ENCODE measurements around the gene NUMA1. TPM values are rescaled to one million over a fixed set of nuclear protein-coding genes. Genes with fewer than 3 reads are reported as not detected.

Gene NUMA1
- total RNA-seq, 1 donor from 2014 or later = 247 TPM

DNA sequence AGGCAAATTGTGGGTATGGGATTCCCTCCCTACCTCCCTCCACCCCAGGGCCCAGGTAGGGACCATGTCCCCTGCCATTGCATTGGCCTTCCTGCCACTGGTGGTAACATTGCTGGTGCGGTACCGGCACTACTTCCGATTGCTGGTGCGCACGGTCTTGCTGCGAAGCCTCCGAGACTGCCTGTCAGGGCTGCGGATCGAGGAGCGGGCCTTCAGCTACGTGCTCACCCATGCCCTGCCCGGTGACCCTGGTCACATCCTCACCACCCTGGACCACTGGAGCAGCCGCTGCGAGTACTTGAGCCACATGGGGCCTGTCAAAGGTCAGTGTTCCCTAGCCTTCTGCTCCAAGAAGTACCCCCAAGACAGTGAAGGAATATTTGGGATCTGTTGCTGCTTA lies 25.5 kb upstream of the NUMA1 start, which contains the start of gene TOMT:
Gene TOMT, plus strand, starts transcription at position 37 of the 400 bp plus-strand sequence. Its CDS starts 28 bp downstream, at position 65.
- no peaks in the 10 kb centered on the region for H3K9me3 Mint-ChIP-seq (ENCODE audit: unreplicated experiment)
- no peak within 1 kb of the TSS for H3K4me3 Mint-ChIP-seq (ENCODE audit: unreplicated experiment)
- DNase-seq (ENCODE audit: extremely low spot score, unreplicated experiment) = no peak
- peaks cover 28% of the 10 kb centered on the region for H3K4me1 Mint-ChIP-seq (ENCODE audit: unreplicated experiment)
- H3K36me3 Mint-ChIP-seq (ENCODE audit: unreplicated experiment) = peaks cover 3% of the 10 kb centered on the region
- H3K27me3 Mint-ChIP-seq (ENCODE audit: unreplicated experiment) = no peaks in the 10 kb centered on the region
- peak within 1 kb of the TSS; percentile 15 for H3K27ac Mint-ChIP-seq (ENCODE audit: unreplicated experiment)
- TF ChIP-seq, protein P1, sequence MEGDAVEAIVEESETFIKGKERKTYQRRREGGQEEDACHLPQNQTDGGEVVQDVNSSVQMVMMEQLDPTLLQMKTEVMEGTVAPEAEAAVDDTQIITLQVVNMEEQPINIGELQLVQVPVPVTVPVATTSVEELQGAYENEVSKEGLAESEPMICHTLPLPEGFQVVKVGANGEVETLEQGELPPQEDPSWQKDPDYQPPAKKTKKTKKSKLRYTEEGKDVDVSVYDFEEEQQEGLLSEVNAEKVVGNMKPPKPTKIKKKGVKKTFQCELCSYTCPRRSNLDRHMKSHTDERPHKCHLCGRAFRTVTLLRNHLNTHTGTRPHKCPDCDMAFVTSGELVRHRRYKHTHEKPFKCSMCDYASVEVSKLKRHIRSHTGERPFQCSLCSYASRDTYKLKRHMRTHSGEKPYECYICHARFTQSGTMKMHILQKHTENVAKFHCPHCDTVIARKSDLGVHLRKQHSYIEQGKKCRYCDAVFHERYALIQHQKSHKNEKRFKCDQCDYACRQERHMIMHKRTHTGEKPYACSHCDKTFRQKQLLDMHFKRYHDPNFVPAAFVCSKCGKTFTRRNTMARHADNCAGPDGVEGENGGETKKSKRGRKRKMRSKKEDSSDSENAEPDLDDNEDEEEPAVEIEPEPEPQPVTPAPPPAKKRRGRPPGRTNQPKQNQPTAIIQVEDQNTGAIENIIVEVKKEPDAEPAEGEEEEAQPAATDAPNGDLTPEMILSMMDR (IDR thresholded peaks at IDR 0.05) = no peak

DNA sequence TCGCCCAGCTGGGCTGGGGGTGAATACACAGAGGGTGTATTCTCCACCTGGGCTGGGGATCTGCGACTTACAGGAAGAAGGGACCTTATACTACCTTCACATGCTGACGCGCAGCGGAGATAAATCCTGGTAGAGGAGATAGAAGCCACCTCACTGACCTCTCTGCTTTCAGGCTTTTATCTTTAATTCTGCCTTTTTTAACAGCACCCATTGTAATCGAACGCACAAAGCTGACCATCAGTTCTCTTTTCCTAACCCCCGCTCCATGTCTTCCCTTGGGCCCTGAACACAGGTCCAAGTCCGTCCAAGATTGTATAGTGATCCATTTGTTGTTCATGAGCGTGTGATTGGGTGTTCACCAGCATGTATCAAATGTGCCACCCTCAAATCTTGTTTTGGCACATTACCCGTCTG lies 23.4 kb upstream of the NUMA1 start:
- TF ChIP-seq, protein P1 (IDR thresholded peaks at IDR 0.05) = no peak
- Mint-ChIP-seq H3K27ac (ENCODE audit: unreplicated experiment) (peak overlapping the region; percentile 88), H3K36me3 (ENCODE audit: unreplicated experiment) (peaks cover 6% of the 10 kb centered on the region), H3K27me3 (ENCODE audit: unreplicated experiment) (no peaks in the 10 kb centered on the region), H3K4me1 (ENCODE audit: unreplicated experiment) (peaks cover 33% of the 10 kb centered on the region), H3K9me3 (ENCODE audit: unreplicated experiment) (no peaks in the 10 kb centered on the region), H3K4me3 (ENCODE audit: unreplicated experiment) (peak overlapping the region; percentile 91)
- no peak for DNase-seq (ENCODE audit: extremely low spot score, unreplicated experiment)

DNA sequence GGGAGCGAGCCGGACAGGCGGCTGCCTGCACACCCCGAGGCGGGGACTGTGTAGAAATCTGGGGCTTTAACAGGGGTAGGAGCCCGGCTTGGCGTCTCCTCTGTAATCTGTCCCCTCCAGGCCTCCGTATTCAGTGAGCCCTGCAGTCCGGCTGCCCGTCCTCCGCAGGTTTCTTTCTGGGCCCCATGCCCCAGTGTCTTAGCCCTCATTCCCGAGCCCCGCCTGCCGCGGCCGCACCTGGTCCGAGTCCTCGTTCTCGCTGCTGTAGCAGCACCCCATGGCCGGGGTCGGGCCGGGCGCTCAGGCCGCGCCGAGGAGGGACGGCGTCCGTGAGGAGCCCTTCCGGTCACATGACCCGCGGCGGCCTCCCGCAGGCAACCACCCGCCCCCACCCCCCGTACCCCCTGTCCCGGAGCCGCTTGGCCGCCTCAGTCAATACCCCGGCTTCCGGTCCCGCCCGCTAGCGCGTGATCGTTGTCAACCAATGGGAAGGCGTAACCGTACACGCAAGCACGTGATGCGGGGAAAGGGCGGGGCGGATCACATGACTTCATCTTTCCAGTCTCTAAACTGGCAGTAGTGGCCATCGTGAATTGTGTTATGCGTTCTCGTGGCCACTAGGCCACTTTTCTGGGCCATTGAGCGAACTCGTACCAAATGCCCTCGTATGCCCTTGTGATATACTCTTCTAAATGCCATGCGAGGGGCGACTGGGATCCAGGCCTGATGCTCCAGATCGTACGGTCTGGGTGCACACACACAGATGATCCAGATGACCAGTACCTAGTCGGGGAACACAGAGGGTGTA lies 22.8 kb upstream of the NUMA1 start, which contains the start of gene LAMTOR1:
Gene LAMTOR1, minus strand, starts transcription at position 352 of the 808 bp plus-strand sequence. Its CDS starts 73 bp downstream, at position 279.
- DNase-seq (ENCODE audit: extremely low spot score, unreplicated experiment) = peak; percentile 99
- TF ChIP-seq, protein P1 (IDR thresholded peaks at IDR 0.05) = peak; percentile 46
- Mint-ChIP-seq H3K4me3 (ENCODE audit: unreplicated experiment) (peak within 1 kb of the TSS; percentile 91), H3K9me3 (ENCODE audit: unreplicated experiment) (no peaks in the 10 kb centered on the region), H3K4me1 (ENCODE audit: unreplicated experiment) (peaks cover 33% of the 10 kb centered on the region), H3K27ac (ENCODE audit: unreplicated experiment) (peak within 1 kb of the TSS; percentile 88), H3K36me3 (ENCODE audit: unreplicated experiment) (peaks cover 11% of the 10 kb centered on the region), H3K27me3 (ENCODE audit: unreplicated experiment) (no peaks in the 10 kb centered on the region)

DNA sequence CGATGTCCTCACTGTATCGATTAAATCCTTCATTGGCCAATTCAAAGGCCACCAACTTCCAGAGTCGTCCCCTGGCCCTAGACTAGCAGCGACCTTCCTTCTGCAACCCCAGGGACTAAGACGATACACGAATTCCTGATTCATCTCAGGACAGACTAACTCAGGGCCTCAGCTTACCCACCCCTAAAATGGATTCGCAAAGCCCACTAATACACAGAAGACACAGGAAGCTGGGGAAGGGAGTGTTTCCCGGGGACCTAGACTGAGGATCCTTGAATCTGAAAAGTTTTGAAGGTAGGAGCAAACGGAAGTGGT lies 22.2 kb upstream of the NUMA1 start:
- H3K27me3 Mint-ChIP-seq (ENCODE audit: unreplicated experiment) = no peaks in the 10 kb centered on the region
- H3K9me3 Mint-ChIP-seq (ENCODE audit: unreplicated experiment) = no peaks in the 10 kb centered on the region
- TF ChIP-seq, protein P1 (IDR thresholded peaks at IDR 0.05) = no peak
- H3K36me3 Mint-ChIP-seq (ENCODE audit: unreplicated experiment) = peaks cover 16% of the 10 kb centered on the region
- peak overlapping the region; percentile 88 for H3K27ac Mint-ChIP-seq (ENCODE audit: unreplicated experiment)
- no peak for DNase-seq (ENCODE audit: extremely low spot score, unreplicated experiment)
- peak overlapping the region; percentile 91 for H3K4me3 Mint-ChIP-seq (ENCODE audit: unreplicated experiment)
- peaks cover 33% of the 10 kb centered on the region for H3K4me1 Mint-ChIP-seq (ENCODE audit: unreplicated experiment)

DNA sequence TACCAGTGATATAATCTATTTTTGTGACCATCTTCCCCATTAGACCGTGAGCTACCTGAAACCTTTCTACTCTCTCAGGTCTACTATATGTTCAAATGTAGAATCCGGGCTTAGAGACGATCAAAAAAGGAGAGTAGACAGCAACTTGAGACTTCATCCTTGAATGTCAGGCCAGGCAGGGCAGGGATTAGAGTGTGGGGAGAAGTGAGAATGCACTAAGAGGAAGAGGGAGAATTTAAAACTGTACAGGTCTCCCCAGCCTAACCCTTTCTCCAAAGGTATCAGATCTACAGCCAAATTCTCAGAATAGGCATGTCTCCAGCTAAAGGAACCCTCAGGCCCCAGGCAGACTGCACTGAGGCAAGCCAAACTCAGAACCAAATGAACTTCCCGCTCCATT lies 21.8 kb upstream of the NUMA1 start:
- H3K27ac Mint-ChIP-seq (ENCODE audit: unreplicated experiment) = peak overlapping the region; percentile 88
- peaks cover 16% of the 10 kb centered on the region for H3K36me3 Mint-ChIP-seq (ENCODE audit: unreplicated experiment)
- TF ChIP-seq, protein P1 (IDR thresholded peaks at IDR 0.05) = no peak
- H3K9me3 Mint-ChIP-seq (ENCODE audit: unreplicated experiment) = no peaks in the 10 kb centered on the region
- peak overlapping the region; percentile 91 for H3K4me3 Mint-ChIP-seq (ENCODE audit: unreplicated experiment)
- H3K4me1 Mint-ChIP-seq (ENCODE audit: unreplicated experiment) = peaks cover 33% of the 10 kb centered on the region
- no peaks in the 10 kb centered on the region for H3K27me3 Mint-ChIP-seq (ENCODE audit: unreplicated experiment)
- DNase-seq (ENCODE audit: extremely low spot score, unreplicated experiment) = no peak
